ENCODE results near the gene PLA2G4C. TPM values are rescaled to one million over a fixed set of nuclear protein-coding genes. Genes with fewer than 3 reads are reported as not detected.

The PLA2G4C gene
- polyA plus RNA-seq, 3 donors = 3.8 to 14.5 (median 8.5) TPM

DNA sequence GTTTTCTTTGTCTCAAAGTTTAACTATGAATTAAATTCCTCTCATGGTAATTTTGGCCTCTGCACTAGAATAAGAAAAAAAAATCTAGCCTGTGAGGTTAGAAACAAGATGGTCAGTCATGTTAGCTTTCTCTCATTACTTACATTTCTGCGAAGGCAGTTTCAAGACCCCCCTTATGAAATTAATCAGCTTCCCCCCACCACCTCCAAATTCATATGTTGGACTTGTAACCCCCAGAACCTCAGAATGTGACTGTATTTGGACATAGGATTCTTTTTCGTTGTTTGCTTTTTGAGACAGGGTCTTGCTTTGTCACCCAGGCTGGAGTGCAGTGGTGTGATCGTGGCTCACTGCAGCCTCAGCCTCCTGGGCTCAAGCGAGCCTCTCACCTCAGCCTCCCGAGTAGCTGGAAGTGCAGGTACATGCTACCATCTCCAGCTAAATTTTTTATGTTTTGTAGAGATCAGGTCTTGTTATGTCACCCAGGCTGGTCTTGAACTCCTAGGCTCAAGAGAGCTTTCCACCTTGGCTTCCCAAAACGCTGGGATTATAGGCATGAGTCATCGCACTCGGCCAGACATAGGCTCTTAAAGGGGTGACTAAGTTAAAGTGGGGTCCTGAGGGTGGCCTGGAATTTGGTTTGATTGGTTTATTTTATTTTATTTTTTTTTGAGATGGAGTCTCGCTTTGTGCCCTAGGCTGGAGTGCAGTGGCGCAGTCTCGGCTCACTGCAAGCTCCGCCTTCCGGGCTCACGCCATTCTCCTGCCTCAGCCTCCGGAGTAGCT lies 1.4 kb downstream of the PLA2G4C start:
- no peaks in the 10 kb centered on the region for H4K20me1 ChIP-seq (ENCODE audit: insufficient read depth, low read length)
- no peaks in the 10 kb centered on the region for H3K79me2 ChIP-seq (ENCODE audit: insufficient read depth, low read length)
- H2AFZ ChIP-seq (ENCODE audit: insufficient read depth, low read depth, low read length, poor library complexity, severe bottlenecking) = no peak overlapping the region
- H3K4me1 ChIP-seq (ENCODE audit: control insufficient read depth in 1 of 2, insufficient read depth in 2 of 2, low read length in 2 of 2) = peaks cover 16 to 18% of the 10 kb centered on the region in 2 donors
- no peaks in the 10 kb centered on the region for H3K9me3 Mint-ChIP-seq
- 78% methylated on average over 6 of the region's 15 CpGs for WGBS (ENCODE audit: insufficient coverage)
- peaks cover 16% of the 10 kb centered on the region for H3K4me1 Mint-ChIP-seq
- no peaks in the 10 kb centered on the region for H3K9me3 ChIP-seq (replicated peaks in 1 of 2; ENCODE audit: control insufficient read depth in 1 of 2, insufficient read depth in 1 of 2, low read length in 2 of 2)
- H3K27me3 Mint-ChIP-seq (ENCODE audit: low read depth in 3 of 3) = peaks cover 5 to 15% (median 11%) of the 10 kb centered on the region in 3 donors
- no peak overlapping the region for H3K4me2 ChIP-seq (replicated peaks; ENCODE audit: extremely low read depth, low read length, poor library complexity, severe bottlenecking)
- no peak overlapping the region for H3K4me3 Mint-ChIP-seq
- H3K27ac ChIP-seq (ENCODE audit: low read depth in 1 of 2, low read length in 2 of 2) = no peak overlapping the region
- intact Hi-C loops (cut with micrococcal nuclease) = loop anchor here (5.0 to 10.0 kb wide), 2 partner anchors 43 to 186 kb away; no protein-coding TSS in a partner anchor
- TF ChIP-seq CTCF (IDR thresholded peaks at IDR 0.05) = no peak
- H3K36me3 Mint-ChIP-seq = peaks cover under 1 to 1% of the 10 kb centered on the region in 2 donors
- H3K9ac ChIP-seq (ENCODE audit: insufficient read depth, low read length, poor library complexity, severe bottlenecking) = no peak overlapping the region
- DNase-seq = no peak
- H3K27me3 ChIP-seq (ENCODE audit: control insufficient read depth in 2 of 2, insufficient read depth in 2 of 2, low read length in 2 of 2) = no peaks in the 10 kb centered on the region
- no peak overlapping the region for H3K4me3 ChIP-seq (replicated peaks in 1 of 3; ENCODE audit: low read depth in 2 of 3, low read length in 3 of 3)
- peak overlapping the region in 2 of 7 donors; percentile 38 to 46 for H3K27ac Mint-ChIP-seq
- no peaks in the 10 kb centered on the region for H3K36me3 ChIP-seq (replicated peaks in 1 of 2; ENCODE audit: control insufficient read depth in 1 of 2, insufficient read depth in 2 of 2, low read length in 2 of 2)

- Histone ChIP-seq H3K9ac (ENCODE audit: insufficient read depth, low read length, poor library complexity, severe bottlenecking) (no peak overlapping the region), H4K20me1 (ENCODE audit: insufficient read depth, low read length) (no peaks in the 10 kb centered on the region), H2AFZ (ENCODE audit: insufficient read depth, low read depth, low read length, poor library complexity, severe bottlenecking) (no peak overlapping the region), H3K79me2 (ENCODE audit: insufficient read depth, low read length) (no peaks in the 10 kb centered on the region), H3K9me3 (replicated peaks in 1 of 2; ENCODE audit: control insufficient read depth in 1 of 2, insufficient read depth in 1 of 2, low read length in 2 of 2) (no peaks in the 10 kb centered on the region), H3K27ac (ENCODE audit: low read depth in 1 of 2, low read length in 2 of 2) (no peak overlapping the region), H3K36me3 (replicated peaks in 1 of 2; ENCODE audit: control insufficient read depth in 1 of 2, insufficient read depth in 2 of 2, low read length in 2 of 2) (no peaks in the 10 kb centered on the region), H3K27me3 (ENCODE audit: control insufficient read depth in 2 of 2, insufficient read depth in 2 of 2, low read length in 2 of 2) (no peaks in the 10 kb centered on the region), H3K4me1 (ENCODE audit: control insufficient read depth in 1 of 2, insufficient read depth in 2 of 2, low read length in 2 of 2) (peaks cover 4 to 6% of the 10 kb centered on the region in 2 donors), H3K4me2 (replicated peaks; ENCODE audit: extremely low read depth, low read length, poor library complexity, severe bottlenecking) (no peak overlapping the region), H3K4me3 (replicated peaks in 1 of 3; ENCODE audit: low read depth in 2 of 3, low read length in 3 of 3) (no peak overlapping the region)
- H3K9me3 Mint-ChIP-seq = no peaks in the 10 kb centered on the region
- H3K36me3 Mint-ChIP-seq = no peaks in the 10 kb centered on the region
- H3K27me3 Mint-ChIP-seq (ENCODE audit: low read depth in 3 of 3) = peaks cover 3 to 9% (median 4%) of the 10 kb centered on the region in 3 donors
- no peak for DNase-seq
- intact Hi-C loops (cut with micrococcal nuclease) = loop anchor here (10.0 kb wide), 1 partner anchor 191 kb away; no protein-coding TSS in a partner anchor
- WGBS (ENCODE audit: insufficient coverage) = 88% methylated on average over 1 of the region's 5 CpGs
- peaks cover 7% of the 10 kb centered on the region for H3K4me1 Mint-ChIP-seq
- H3K27ac Mint-ChIP-seq = no peak overlapping the region
- no peak overlapping the region for H3K4me3 Mint-ChIP-seq
- no peak for TF ChIP-seq CTCF (IDR thresholded peaks at IDR 0.05)
These were observed 6.7 kb downstream of the PLA2G4C start for GRCh38 chr19:48103922-48104321.
